ENCODE measurements around the gene CEPT1.

Gene CEPT1

GRCh38 chr1:111148376-111148881, 8.4 kb downstream of the CEPT1 start:
- no peak overlapping the region for H3K27ac ChIP-seq (ENCODE audit: low read depth, low read length)
- H3K79me2 ChIP-seq (ENCODE audit: control insufficient read depth, insufficient read depth, low read length, unreplicated experiment), result peaks cover 62% of the 10 kb centered on the region
- H3K4me3 ChIP-seq (ENCODE audit: low read depth, low read length), result no peak overlapping the region
- no peak overlapping the region for H2AFZ ChIP-seq (ENCODE audit: low read length, unreplicated experiment)
- peaks cover 24% of the 10 kb centered on the region for H3K36me3 ChIP-seq (ENCODE audit: insufficient read depth, low read length)
- H3K4me1 ChIP-seq (ENCODE audit: control insufficient read depth, insufficient read depth, low read length, unreplicated experiment), result no peaks in the 10 kb centered on the region
- H3K27me3 ChIP-seq (ENCODE audit: insufficient read depth, low read length), result no peaks in the 10 kb centered on the region

GRCh38 chr1:111151838-111152237, 11.8 kb downstream of the CEPT1 start:
- no peaks in the 10 kb centered on the region for H3K27me3 ChIP-seq (ENCODE audit: insufficient read depth, low read length)
- peaks cover 58% of the 10 kb centered on the region for H3K79me2 ChIP-seq (ENCODE audit: control insufficient read depth, insufficient read depth, low read length, unreplicated experiment)
- H3K4me1 ChIP-seq (ENCODE audit: control insufficient read depth, insufficient read depth, low read length, unreplicated experiment), result no peaks in the 10 kb centered on the region
- H3K36me3 ChIP-seq (ENCODE audit: insufficient read depth, low read length), result peaks cover 43% of the 10 kb centered on the region
- no peak overlapping the region for H2AFZ ChIP-seq (ENCODE audit: low read length, unreplicated experiment)
- no peak overlapping the region for H3K4me3 ChIP-seq (ENCODE audit: low read depth, low read length)
- H3K27ac ChIP-seq (ENCODE audit: low read depth, low read length), result no peak overlapping the region

- Histone ChIP-seq H3K79me2 (ENCODE audit: control insufficient read depth, insufficient read depth, low read length, unreplicated experiment) (peaks cover 42% of the 10 kb centered on the region), H2AFZ (ENCODE audit: low read length, unreplicated experiment) (no peak overlapping the region), H3K27ac (ENCODE audit: low read depth, low read length) (no peak overlapping the region), H3K36me3 (ENCODE audit: insufficient read depth, low read length) (peaks cover 28% of the 10 kb centered on the region), H3K27me3 (ENCODE audit: insufficient read depth, low read length) (no peaks in the 10 kb centered on the region), H3K4me3 (ENCODE audit: low read depth, low read length) (no peak overlapping the region), H3K4me1 (ENCODE audit: control insufficient read depth, insufficient read depth, low read length, unreplicated experiment) (no peaks in the 10 kb centered on the region)
Measured at GRCh38 chr1:111154021-111154999, 14.3 kb downstream of the CEPT1 start.

GRCh38 chr1:111157431-111157830, 17.4 kb downstream of the CEPT1 start:
- Histone ChIP-seq H3K27me3 (ENCODE audit: insufficient read depth, low read length) (no peaks in the 10 kb centered on the region), H3K36me3 (ENCODE audit: insufficient read depth, low read length) (peaks cover 27% of the 10 kb centered on the region), H3K4me1 (ENCODE audit: control insufficient read depth, insufficient read depth, low read length, unreplicated experiment) (no peaks in the 10 kb centered on the region), H3K79me2 (ENCODE audit: control insufficient read depth, insufficient read depth, low read length, unreplicated experiment) (peaks cover 33% of the 10 kb centered on the region), H3K4me3 (ENCODE audit: low read depth, low read length) (no peak overlapping the region), H2AFZ (ENCODE audit: low read length, unreplicated experiment) (no peak overlapping the region), H3K27ac (ENCODE audit: low read depth, low read length) (no peak overlapping the region)

GRCh38 chr1:111161843-111162487, 21.9 kb downstream of the CEPT1 start:
- H3K4me3 ChIP-seq (ENCODE audit: low read depth, low read length), result no peak overlapping the region
- H3K79me2 ChIP-seq (ENCODE audit: control insufficient read depth, insufficient read depth, low read length, unreplicated experiment), result no peaks in the 10 kb centered on the region
- no peak overlapping the region for H3K27ac ChIP-seq (ENCODE audit: low read depth, low read length)
- peaks cover 4% of the 10 kb centered on the region; the same call in 1 of the 2 replicates for H3K36me3 ChIP-seq (ENCODE audit: insufficient read depth, low read length)
- H3K27me3 ChIP-seq (ENCODE audit: insufficient read depth, low read length), result no peaks in the 10 kb centered on the region
- H2AFZ ChIP-seq (ENCODE audit: low read length, unreplicated experiment), result no peak overlapping the region
- H3K4me1 ChIP-seq (ENCODE audit: control insufficient read depth, insufficient read depth, low read length, unreplicated experiment), result no peaks in the 10 kb centered on the region

GRCh38 chr1:111162488-111162880, 22.5 kb downstream of the CEPT1 start:
- Histone ChIP-seq H3K27ac (ENCODE audit: low read depth, low read length) (no peak overlapping the region), H3K36me3 (ENCODE audit: insufficient read depth, low read length) (peaks cover 4% of the 10 kb centered on the region; the same call in 1 of the 2 replicates), H2AFZ (ENCODE audit: low read length, unreplicated experiment) (no peak overlapping the region), H3K79me2 (ENCODE audit: control insufficient read depth, insufficient read depth, low read length, unreplicated experiment) (no peaks in the 10 kb centered on the region), H3K4me1 (ENCODE audit: control insufficient read depth, insufficient read depth, low read length, unreplicated experiment) (no peaks in the 10 kb centered on the region), H3K4me3 (ENCODE audit: low read depth, low read length) (no peak overlapping the region), H3K27me3 (ENCODE audit: insufficient read depth, low read length) (no peaks in the 10 kb centered on the region)

- Histone ChIP-seq H3K4me1 (ENCODE audit: control insufficient read depth, insufficient read depth, low read length, unreplicated experiment) (no peaks in the 10 kb centered on the region), H3K4me3 (ENCODE audit: low read depth, low read length) (no peak overlapping the region), H3K36me3 (ENCODE audit: insufficient read depth, low read length) (peaks cover 7% of the 10 kb centered on the region; the same call in 1 of the 2 replicates), H3K27me3 (ENCODE audit: insufficient read depth, low read length) (no peaks in the 10 kb centered on the region), H3K79me2 (ENCODE audit: control insufficient read depth, insufficient read depth, low read length, unreplicated experiment) (no peaks in the 10 kb centered on the region), H3K27ac (ENCODE audit: low read depth, low read length) (no peak overlapping the region), H2AFZ (ENCODE audit: low read length, unreplicated experiment) (no peak overlapping the region)
Measured at GRCh38 chr1:111163363-111163762, 23.3 kb downstream of the CEPT1 start.

- H3K79me2 ChIP-seq (ENCODE audit: control insufficient read depth, insufficient read depth, low read length, unreplicated experiment), result no peaks in the 10 kb centered on the region
- no peak overlapping the region for H3K4me3 ChIP-seq (ENCODE audit: low read depth, low read length)
- no peak overlapping the region for H3K27ac ChIP-seq (ENCODE audit: low read depth, low read length)
- peaks cover 13% of the 10 kb centered on the region; the same call in 1 of the 2 replicates for H3K36me3 ChIP-seq (ENCODE audit: insufficient read depth, low read length)
- no peak overlapping the region for H2AFZ ChIP-seq (ENCODE audit: low read length, unreplicated experiment)
- H3K27me3 ChIP-seq (ENCODE audit: insufficient read depth, low read length), result no peaks in the 10 kb centered on the region
- H3K4me1 ChIP-seq (ENCODE audit: control insufficient read depth, insufficient read depth, low read length, unreplicated experiment), result no peaks in the 10 kb centered on the region
Measured at GRCh38 chr1:111164151-111164550, 24.1 kb downstream of the CEPT1 start.

- Histone ChIP-seq H3K27ac (ENCODE audit: low read depth, low read length) (no peak overlapping the region), H3K27me3 (ENCODE audit: insufficient read depth, low read length) (no peaks in the 10 kb centered on the region), H2AFZ (ENCODE audit: low read length, unreplicated experiment) (no peak overlapping the region), H3K79me2 (ENCODE audit: control insufficient read depth, insufficient read depth, low read length, unreplicated experiment) (no peaks in the 10 kb centered on the region), H3K4me3 (ENCODE audit: low read depth, low read length) (no peak overlapping the region), H3K4me1 (ENCODE audit: control insufficient read depth, insufficient read depth, low read length, unreplicated experiment) (no peaks in the 10 kb centered on the region), H3K36me3 (ENCODE audit: insufficient read depth, low read length) (peaks cover 18% of the 10 kb centered on the region)
Measured at GRCh38 chr1:111172463-111172862, 32.4 kb downstream of the CEPT1 start.

- Histone ChIP-seq H3K27me3 (ENCODE audit: insufficient read depth, low read length) (no peaks in the 10 kb centered on the region), H3K36me3 (ENCODE audit: insufficient read depth, low read length) (peaks cover 9% of the 10 kb centered on the region), H3K79me2 (ENCODE audit: control insufficient read depth, insufficient read depth, low read length, unreplicated experiment) (no peaks in the 10 kb centered on the region), H3K4me1 (ENCODE audit: control insufficient read depth, insufficient read depth, low read length, unreplicated experiment) (no peaks in the 10 kb centered on the region), H3K4me3 (ENCODE audit: low read depth, low read length) (no peak overlapping the region), H3K27ac (ENCODE audit: low read depth, low read length) (no peak overlapping the region), H2AFZ (ENCODE audit: low read length, unreplicated experiment) (no peak overlapping the region)
Measured at GRCh38 chr1:111174070-111174469, 34.0 kb downstream of the CEPT1 start.

Data from ACC112 (cell line).